CD4-positive, alpha-beta T cell (primary cell): ENCODE measurements around the gene GNG7. TPM values are rescaled to one million over a fixed set of nuclear protein-coding genes. Genes with fewer than 3 reads are reported as not detected.

ENCODE experiments used
- ATAC-seq: fragments of 200-7000 bp; cut with Tn5 transposase; one replicate; pipeline ENCODE4 v1.10.0; 2022; ENCODE audit warnings: mild to moderate bottlenecking; ENCODE audit not compliant: poor library complexity
- CTCF ChIA-PET: fragments of 350-600 bp; sonication (Branson Sonifier 250); formaldehyde crosslinking; loops from one replicate; lab custom pipeline; 2021; ENCODE audit warnings: antibody characterized with exemption, inconsistent platforms; lab: Charles Lee
- POLR2A ChIA-PET: fragments of 350-600 bp; sonication (Branson Sonifier 250); formaldehyde crosslinking; loops from one replicate; lab custom pipeline; 2021; ENCODE audit warnings: antibody characterized with exemption, inconsistent platforms; lab: Charles Lee
- DNase-seq, 14 experiments: peaks; one replicate each; pipeline ENCODE4 v3.0.0-alpha.2; 2013 to 2020; ENCODE audit warnings: mixed read lengths in 2 of 14
- H3K27ac ChIP-seq, 2 donors: one replicate each; pipeline versions ENCODE4 v1.5.1 to v1.7.0; 2013; ENCODE audit warnings: low read length in 2 of 2, low read depth in 1 of 2, mild to moderate bottlenecking in 1 of 2
- H3K27me3 ChIP-seq, 2 experiments: 1 replicate in 1 of 2; 2 replicates in 1 of 2; pipeline versions ENCODE4 v1.6.1 to v1.7.0; 2013; ENCODE audit warnings: low read length in 2 of 2, control low read depth in 1 of 2, mild to moderate bottlenecking in 1 of 2, moderate library complexity in 1 of 2; ENCODE audit not compliant: insufficient read depth in 2 of 2, control insufficient read depth in 1 of 2
- H3K36me3 ChIP-seq: one replicate; pipeline ENCODE4 v1.6.1; 2013; ENCODE audit warnings: low read length, control low read depth; ENCODE audit not compliant: insufficient read depth
- H3K4me1 ChIP-seq: one replicate; pipeline ENCODE4 v1.6.1; 2013; ENCODE audit warnings: low read length, control low read depth; ENCODE audit not compliant: insufficient read depth
- H3K4me3 ChIP-seq: one replicate; pipeline ENCODE4 v1.5.1; 2013; ENCODE audit warnings: mild to moderate bottlenecking, low read length, moderate library complexity
- H3K9me3 ChIP-seq, 2 experiments: 1 replicate in 1 of 2; 2 replicates in 1 of 2; pipeline versions ENCODE4 v1.6.1 to v1.7.0; 2013; ENCODE audit warnings: low read length in 2 of 2, mild to moderate bottlenecking in 2 of 2, control low read depth in 1 of 2, moderate library complexity in 1 of 2; ENCODE audit not compliant: control insufficient read depth in 1 of 2, insufficient read depth in 1 of 2
- H3K27ac Mint-ChIP-seq: one replicate; pipeline ENCODE4 v1.8.0; 2020; ENCODE audit warnings: mixed read lengths
- H3K27me3 Mint-ChIP-seq: one replicate; pipeline ENCODE4 v1.8.0; 2021; ENCODE audit warnings: mixed read lengths
- H3K36me3 Mint-ChIP-seq: one replicate; pipeline ENCODE4 v1.8.0; 2021; ENCODE audit warnings: low read depth, mixed read lengths
- H3K4me1 Mint-ChIP-seq: one replicate; pipeline ENCODE4 v1.8.0; 2021; ENCODE audit warnings: low read depth, mixed read lengths
- H3K4me3 Mint-ChIP-seq: one replicate; pipeline ENCODE4 v1.8.0; 2020; ENCODE audit warnings: mild to moderate bottlenecking, mixed read lengths
- H3K9me3 Mint-ChIP-seq: one replicate; pipeline ENCODE4 v1.8.0; 2020; ENCODE audit warnings: mixed read lengths
- CTCF ChIP-seq: fragments of 200-600 bp; IDR thresholded peaks from one replicate; pipeline ENCODE4 v1.8.0; 2022; ENCODE audit warnings: antibody characterized with exemption, mild to moderate bottlenecking
- intact Hi-C, 2 experiments: fragments of 100-400 bp; cut with DNase I in 1 of 2; cut with micrococcal nuclease in 1 of 2; formaldehyde crosslinking; loops; one replicate each; pipeline versions ENCODE4 v1.15.1 to v1.9.0; 2023 to 2025; cut with DNase I, micrococcal nuclease
- total RNA-seq, 174 experiments: library from RNA in 2 of 174; stranded (reverse) in 2 of 174; gene quantifications; one replicate each; pipeline ENCODE4 v1.2.3 and lab custom pipeline; 2021 to 2026

GNG7 gene
- total RNA-seq, 2 experiments from 2014 or later = 5.2 to 5.7 TPM

- ChIA-PET POLR2A (interaction anchor here (0.6 to 5.2 kb wide), 53 partner anchors 8 to 1604 kb away, joined by 3 to 272 read pairs (median 7); partner anchors contain the start of genes AP3D1, LMNB2, LSM7 and SPPL2B), CTCF (interaction anchor here (1.1 to 9.5 kb wide), 9 partner anchors 103 to 160 kb away, joined by 3 to 57 read pairs (median 7); no protein-coding TSS in a partner anchor)
- no peaks in the 10 kb centered on the region for H3K9me3 Mint-ChIP-seq
- peaks cover 4% of the 10 kb centered on the region for H3K27me3 Mint-ChIP-seq
- intact Hi-C loops = loop anchor here (1.0 to 5.0 kb wide), 4 partner anchors 31 to 223 kb away; no protein-coding TSS in a partner anchor
- H3K27me3 ChIP-seq = no peaks in the 10 kb centered on the region
- peaks cover 25% of the 10 kb centered on the region for H3K4me1 Mint-ChIP-seq
- peak overlapping the region; percentile 91 for H3K27ac Mint-ChIP-seq
- ATAC-seq = no peak
- peak overlapping the region; percentile 86 for H3K4me3 ChIP-seq
- H3K27ac ChIP-seq = peak overlapping the region; percentile 37 to 80
- H3K4me1 ChIP-seq = peaks cover 45% of the 10 kb centered on the region
- H3K36me3 Mint-ChIP-seq = peaks cover 28% of the 10 kb centered on the region
- H3K4me3 Mint-ChIP-seq = peak overlapping the region; percentile 100
- peak; percentile 42 to 80 (median 58) for DNase-seq
- peaks cover 0 to 4% of the 10 kb centered on the region in 2 experiments for H3K9me3 ChIP-seq
- H3K36me3 ChIP-seq = peaks cover 8% of the 10 kb centered on the region
- no peak for TF ChIP-seq CTCF
Observed at GRCh38 chr19:2476451-2477140, 225.9 kb downstream of the GNG7 start.

GRCh38 chr19:2475702-2476450 lies 226.6 kb downstream of the GNG7 start, which contains the start of gene GADD45B:
TSS of gene GADD45B (plus strand) at chr19:2476127. CDS start at chr19:2476359, 232 bp downstream.
- peak within 1 kb of the TSS; percentile 91 for H3K27ac Mint-ChIP-seq
- ChIA-PET CTCF (interaction anchor here (1.1 to 9.5 kb wide), 9 partner anchors 104 to 161 kb away, joined by 3 to 57 read pairs (median 7); no protein-coding TSS in a partner anchor), POLR2A (interaction anchor here (0.6 to 5.2 kb wide), 58 partner anchors 9 to 1287 kb away, joined by 3 to 272 read pairs (median 6); partner anchors contain the start of genes AP3D1, GNG7, LMNB2 and LSM7)
- peak; percentile 96 to 98 (median 98) for DNase-seq
- peak within 1 kb of the TSS; percentile 86 for H3K4me3 ChIP-seq
- H3K27me3 ChIP-seq = no peaks in the 10 kb centered on the region
- peak within 1 kb of the TSS; percentile 37 to 80 for H3K27ac ChIP-seq
- peaks cover 45% of the 10 kb centered on the region for H3K4me1 ChIP-seq
- intact Hi-C loops = loop anchor here (1.0 to 5.0 kb wide), 6 partner anchors 31 to 223 kb away; no protein-coding TSS in a partner anchor
- H3K4me1 Mint-ChIP-seq = peaks cover 25% of the 10 kb centered on the region
- H3K36me3 Mint-ChIP-seq = peaks cover 28% of the 10 kb centered on the region
- no peaks in the 10 kb centered on the region for H3K9me3 ChIP-seq
- H3K36me3 ChIP-seq = peaks cover 8% of the 10 kb centered on the region
- H3K27me3 Mint-ChIP-seq = peaks cover 4% of the 10 kb centered on the region
- peak within 1 kb of the TSS; percentile 100 for H3K4me3 Mint-ChIP-seq
- no peak for TF ChIP-seq CTCF
- ATAC-seq = peak; percentile 56
- H3K9me3 Mint-ChIP-seq = no peaks in the 10 kb centered on the region
